Breast epithelium (tissue), 4 donors: ENCODE results near the gene TJP2. TPM values are rescaled to one million over a fixed set of nuclear protein-coding genes. Genes with fewer than 3 reads are reported as not detected.

Experiments used
- DNase-seq, 2 donors: peaks; one replicate each; pipeline ENCODE4 v3.0.0-alpha.2; 2019; ENCODE audit warnings: low spot score in 2 of 2
- H3K27ac ChIP-seq, 2 donors: fragments of 200-600 bp; sonication (generic) in 1 of 2; one replicate each; pipeline ENCODE4 v1.5.1; 2016 to 2019; ENCODE audit warnings: mild to moderate bottlenecking in 1 of 2
- H3K27me3 ChIP-seq, 2 donors: fragments of 200-600 bp; sonication (generic) in 1 of 2; one replicate each; pipeline versions ENCODE4 v1.5.1 to v1.6.0; 2017 to 2019; ENCODE audit warnings: control low read depth in 1 of 2, mild to moderate bottlenecking in 1 of 2
- H3K36me3 ChIP-seq: fragments of 200-600 bp; one replicate; pipeline ENCODE4 v1.5.1; 2019
- H3K4me1 ChIP-seq, 2 donors: fragments of 200-600 bp; sonication (generic); one replicate each; pipeline ENCODE4 v1.5.1; 2016 to 2019; ENCODE audit warnings: control low read depth in 1 of 2
- H3K4me3 ChIP-seq, 3 donors: fragments of 200-600 bp; sonication (generic); 1 replicate in 2 of 3; 2 replicates in 1 of 3; pipeline ENCODE4 v1.5.1; 2016 to 2019; ENCODE audit warnings: mild to moderate bottlenecking in 3 of 3, moderate library complexity in 2 of 3
- H3K9me3 ChIP-seq, 2 donors: fragments of 200-600 bp; sonication (generic) in 1 of 2; one replicate each; pipeline ENCODE4 v1.5.1; 2016 to 2019; ENCODE audit warnings: control low read depth in 1 of 2
- POLR2A ChIP-seq: fragments of 450-650 bp; IDR thresholded peaks from one replicate; pipeline ENCODE4 v1.6.1; 2016; ENCODE audit warnings: antibody characterized with exemption, mild to moderate bottlenecking, moderate library complexity
- POLR2AphosphoS5 ChIP-seq, 3 donors: sonication (generic); formaldehyde crosslinking; IDR thresholded peaks; one replicate each; pipeline ENCODE4 v1.6.1; 2017; ENCODE audit warnings: antibody characterized with exemption in 3 of 3
- intact Hi-C: fragments of 100-400 bp; cut with DNase I; formaldehyde crosslinking; loops from one replicate; pipeline ENCODE4 v1.15.1; 2023; ENCODE audit warnings: low total_unique reads
- total RNA-seq, 3 donors: library from RNA; depleted of rRNA; stranded (reverse); fragments of >200 nt; gene quantifications; one replicate each; pipeline ENCODE4 v1.1.0, GENCODE V29; 2016
- TF ChIP-seq, protein P1 (sequence below), 3 donors: fragments of 450-650 bp; IDR thresholded peaks; one replicate each; pipeline ENCODE4 v1.5.1; 2016 to 2017; ENCODE audit warnings: antibody characterized with exemption in 3 of 3, mild to moderate bottlenecking in 3 of 3, moderate library complexity in 3 of 3

Gene TJP2
- total RNA-seq, 3 donors from 2014 or later, result 85.2 to 125 (median 108) TPM

DNA sequence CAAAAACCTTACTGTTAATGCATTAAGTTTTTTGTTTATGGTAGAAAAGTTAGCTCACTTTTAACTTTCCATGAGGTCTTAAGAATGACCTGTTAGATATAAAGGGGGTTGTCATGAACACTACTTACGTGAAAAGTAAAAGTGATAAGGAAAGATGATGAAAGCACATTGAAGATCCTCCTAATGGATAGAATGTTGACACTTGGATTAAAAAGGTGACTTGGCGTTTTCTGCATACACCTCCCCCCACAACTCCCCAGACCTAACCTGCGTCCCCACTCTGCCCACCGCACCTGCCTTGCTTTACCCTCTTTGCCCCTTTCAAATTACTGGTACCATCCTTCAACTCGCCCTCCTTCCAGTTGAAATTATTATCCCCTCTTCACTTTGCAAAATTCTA is 32.0 kb downstream of the TJP2 start:
- H3K4me3 ChIP-seq, result no peak overlapping the region
- H3K9me3 ChIP-seq, result no peaks in the 10 kb centered on the region
- no peak for DNase-seq
- H3K27me3 ChIP-seq, result no peaks in the 10 kb centered on the region
- no peaks in the 10 kb centered on the region for H3K36me3 ChIP-seq
- H3K4me1 ChIP-seq, result no peaks in the 10 kb centered on the region
- TF ChIP-seq POLR2AphosphoS5 (IDR thresholded peaks at IDR 0.05) (no peak), POLR2A (no peak)
- TF ChIP-seq, protein P1, sequence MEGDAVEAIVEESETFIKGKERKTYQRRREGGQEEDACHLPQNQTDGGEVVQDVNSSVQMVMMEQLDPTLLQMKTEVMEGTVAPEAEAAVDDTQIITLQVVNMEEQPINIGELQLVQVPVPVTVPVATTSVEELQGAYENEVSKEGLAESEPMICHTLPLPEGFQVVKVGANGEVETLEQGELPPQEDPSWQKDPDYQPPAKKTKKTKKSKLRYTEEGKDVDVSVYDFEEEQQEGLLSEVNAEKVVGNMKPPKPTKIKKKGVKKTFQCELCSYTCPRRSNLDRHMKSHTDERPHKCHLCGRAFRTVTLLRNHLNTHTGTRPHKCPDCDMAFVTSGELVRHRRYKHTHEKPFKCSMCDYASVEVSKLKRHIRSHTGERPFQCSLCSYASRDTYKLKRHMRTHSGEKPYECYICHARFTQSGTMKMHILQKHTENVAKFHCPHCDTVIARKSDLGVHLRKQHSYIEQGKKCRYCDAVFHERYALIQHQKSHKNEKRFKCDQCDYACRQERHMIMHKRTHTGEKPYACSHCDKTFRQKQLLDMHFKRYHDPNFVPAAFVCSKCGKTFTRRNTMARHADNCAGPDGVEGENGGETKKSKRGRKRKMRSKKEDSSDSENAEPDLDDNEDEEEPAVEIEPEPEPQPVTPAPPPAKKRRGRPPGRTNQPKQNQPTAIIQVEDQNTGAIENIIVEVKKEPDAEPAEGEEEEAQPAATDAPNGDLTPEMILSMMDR (IDR thresholded peaks at IDR 0.05), result no peak
- no peak overlapping the region for H3K27ac ChIP-seq
- intact Hi-C loops, result no loop called here

GRCh38 chr9:69207503-69207902 is 33.4 kb downstream of the TJP2 start:
- Histone ChIP-seq H3K27me3 (no peaks in the 10 kb centered on the region), H3K9me3 (no peaks in the 10 kb centered on the region), H3K27ac (no peak overlapping the region), H3K4me3 (no peak overlapping the region), H3K4me1 (no peaks in the 10 kb centered on the region), H3K36me3 (no peaks in the 10 kb centered on the region)
- intact Hi-C loops, result no loop called here
- TF ChIP-seq POLR2A, result no peak
- TF ChIP-seq, protein P1 (IDR thresholded peaks at IDR 0.05), result no peak
- TF ChIP-seq POLR2AphosphoS5 (IDR thresholded peaks at IDR 0.05), result no peak
- no peak for DNase-seq

DNA sequence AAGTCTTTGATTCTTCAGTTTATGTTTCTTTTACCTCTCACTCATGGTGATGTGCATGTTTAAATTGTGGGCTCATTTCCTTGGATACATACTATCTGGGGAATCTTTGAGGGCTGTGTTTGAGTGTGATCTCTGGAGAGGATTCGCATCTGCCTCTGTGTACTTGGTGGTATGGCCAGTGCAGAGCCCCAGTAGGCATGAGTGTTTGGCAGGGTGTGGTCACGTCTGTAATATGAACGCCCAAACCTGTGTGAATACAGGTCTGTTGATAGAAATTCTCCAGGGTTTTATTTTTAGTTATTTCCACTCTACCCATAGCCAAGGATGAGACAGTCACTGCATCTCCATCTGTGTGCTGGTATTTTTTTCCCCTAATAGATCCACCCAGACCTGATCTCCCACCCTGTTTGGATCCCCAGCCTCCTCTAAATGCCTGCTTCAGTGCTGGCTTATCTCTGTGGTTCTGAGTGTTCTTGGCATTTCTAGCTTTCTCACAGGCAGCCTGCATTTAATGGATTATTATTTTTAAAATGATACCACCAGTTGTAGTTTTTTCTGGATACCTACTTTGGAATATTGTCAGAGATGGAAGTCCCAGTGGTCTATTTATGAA is 37.5 kb downstream of the TJP2 start:
- no peaks in the 10 kb centered on the region for H3K27me3 ChIP-seq
- H3K4me3 ChIP-seq, result no peak overlapping the region
- no peak overlapping the region for H3K27ac ChIP-seq
- H3K36me3 ChIP-seq, result no peaks in the 10 kb centered on the region
- no peak for DNase-seq
- no peaks in the 10 kb centered on the region for H3K9me3 ChIP-seq
- intact Hi-C loops, result no loop called here
- TF ChIP-seq, protein P1 (IDR thresholded peaks at IDR 0.05), result no peak
- no peak for TF ChIP-seq POLR2A
- TF ChIP-seq POLR2AphosphoS5 (IDR thresholded peaks at IDR 0.05), result no peak
- H3K4me1 ChIP-seq, result no peaks in the 10 kb centered on the region

DNA sequence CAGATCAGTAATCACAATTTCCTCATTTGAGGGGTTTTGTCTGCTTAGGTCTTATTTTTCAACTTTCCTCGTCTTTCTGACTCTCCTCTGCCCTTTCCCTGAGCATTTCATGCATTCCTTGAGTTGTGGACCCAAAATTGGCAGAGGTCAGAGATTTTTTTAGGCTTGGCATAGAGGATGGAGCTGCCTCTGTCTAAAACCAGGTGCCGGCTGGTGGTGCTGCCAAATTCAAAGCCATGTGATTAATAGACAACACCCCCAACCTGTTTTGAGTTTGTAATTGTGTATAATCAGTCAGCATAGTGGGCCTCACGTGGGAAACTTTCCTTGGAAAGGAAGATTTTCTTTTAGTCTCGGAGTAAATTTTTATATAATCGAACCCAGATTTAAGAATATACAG is 39.6 kb downstream of the TJP2 start:
- no peak for DNase-seq
- no peaks in the 10 kb centered on the region for H3K27me3 ChIP-seq
- H3K4me1 ChIP-seq, result no peaks in the 10 kb centered on the region
- no peaks in the 10 kb centered on the region for H3K9me3 ChIP-seq
- intact Hi-C loops, result no loop called here
- H3K4me3 ChIP-seq, result no peak overlapping the region
- H3K36me3 ChIP-seq, result no peaks in the 10 kb centered on the region
- TF ChIP-seq, protein P1 (IDR thresholded peaks at IDR 0.05), result no peak
- TF ChIP-seq POLR2A (no peak), POLR2AphosphoS5 (IDR thresholded peaks at IDR 0.05) (no peak)
- no peak overlapping the region for H3K27ac ChIP-seq

GRCh38 chr9:69214939-69215338 is 40.9 kb downstream of the TJP2 start:
- Histone ChIP-seq H3K27ac (no peak overlapping the region), H3K9me3 (no peaks in the 10 kb centered on the region), H3K36me3 (no peaks in the 10 kb centered on the region), H3K4me3 (no peak overlapping the region), H3K4me1 (no peaks in the 10 kb centered on the region), H3K27me3 (no peaks in the 10 kb centered on the region)
- intact Hi-C loops, result no loop called here
- TF ChIP-seq, protein P1 (IDR thresholded peaks at IDR 0.05), result no peak
- TF ChIP-seq POLR2A (no peak), POLR2AphosphoS5 (IDR thresholded peaks at IDR 0.05) (no peak)
- no peak for DNase-seq
